GM12878 (cell line): ENCODE measurements around the gene CNGB1. TPM values are rescaled to one million over a fixed set of nuclear protein-coding genes. Genes with fewer than 3 reads are reported as not detected.

Source experiments
- ATAC-seq: fragments of 200-7000 bp; cut with Tn5 transposase; 3 replicates; pipeline ENCODE4 v1.9.1; 2020; ENCODE audit warnings: mild to moderate bottlenecking, moderate library complexity
- BruUV-seq: library from RNA; stranded (reverse); fragments of 400-500 nt; replicated peaks from 2 replicates; lab custom pipeline; 2021; lab: Mats Ljungman, UMichigan
- CTCF ChIA-PET: fragments of 300-600 bp; sonication (Branson Sonifier 250); formaldehyde crosslinking; extraction: SDS; loops from one replicate; lab custom pipeline; 2021; ENCODE audit warnings: inconsistent platforms; lab: Yijun Ruan, JAX
- POLR2A ChIA-PET: fragments of 350-600 bp; formaldehyde crosslinking; extraction: SDS; loops from one replicate; lab custom pipeline; 2021; ENCODE audit warnings: inconsistent platforms; lab: Charles Lee
- RAD21 ChIA-PET: fragments of 300-600 bp; sonication (Branson Sonifier 250); formaldehyde crosslinking; loops from one replicate; lab custom pipeline; 2023; ENCODE audit warnings: antibody characterized with exemption; ENCODE audit not compliant: unreplicated experiment; lab: Charles Lee
- SMC1A ChIA-PET: fragments of 300-600 bp; sonication (Branson Sonifier 250); formaldehyde crosslinking; loops from one replicate; lab custom pipeline; 2023; ENCODE audit not compliant: unreplicated experiment, uncharacterized antibody; lab: Charles Lee
- DNase-seq: peaks from one replicate; pipeline ENCODE4 v3.0.0-alpha.2; 2011; ENCODE audit warnings: low read depth, low spot score
- FAIRE-seq: peaks from 3 replicates; lab custom pipeline; 2011; peaks lifted over from hg19 to GRCh38; lab: Jason Lieb, UNC
- H2AFZ ChIP-seq: 2 replicates; pipeline ENCODE4 v1.6.0; 2011; ENCODE audit warnings: low read depth, low read length, control low read depth; ENCODE audit not compliant: control insufficient read depth
- H3K27ac ChIP-seq: 2 replicates; pipeline ENCODE4 v1.5.1; 2011; ENCODE audit warnings: control low read depth; ENCODE audit not compliant: control insufficient read depth, insufficient read depth
- H3K27me3 ChIP-seq, 2 experiments: replicated peaks in 1 of 2; 2 replicates each; pipeline versions ENCODE4 v1.6.0 to v1.6.1; 2011; ENCODE audit warnings: low read length in 1 of 2; ENCODE audit not compliant: control insufficient read depth in 2 of 2, insufficient read depth in 2 of 2
- H3K36me3 ChIP-seq, 2 experiments: 2 replicates each; pipeline ENCODE4 v1.5.1; 2011; ENCODE audit warnings: low read length in 1 of 2; ENCODE audit not compliant: control insufficient read depth in 2 of 2, insufficient read depth in 2 of 2
- H3K4me1 ChIP-seq: 2 replicates; pipeline ENCODE4 v1.6.1; 2011; ENCODE audit warnings: mild to moderate bottlenecking, low read length, moderate library complexity, mixed read lengths; ENCODE audit not compliant: control insufficient read depth, insufficient read depth
- H3K4me2 ChIP-seq: 2 replicates; pipeline ENCODE4 v1.6.0; 2011; ENCODE audit warnings: control low read depth; ENCODE audit not compliant: control insufficient read depth, insufficient read depth
- H3K4me3 ChIP-seq: fragments of 200-600 bp; sonication (generic); 2 replicates; pipeline ENCODE4 v1.5.1; 2016
- H3K79me2 ChIP-seq: 2 replicates; pipeline ENCODE4 v1.6.0; 2011; ENCODE audit warnings: low read length; ENCODE audit not compliant: control insufficient read depth, insufficient read depth
- H3K9ac ChIP-seq: 2 replicates; pipeline ENCODE4 v1.8.0; 2011; ENCODE audit warnings: low read length, control low read depth, mixed read lengths; ENCODE audit not compliant: control insufficient read depth, insufficient read depth
- H3K9me3 ChIP-seq: replicated peaks from 3 replicates; pipeline ENCODE4 v1.5.1; 2011; ENCODE audit warnings: mild to moderate bottlenecking, low read length; ENCODE audit not compliant: control insufficient read depth, insufficient read depth
- H4K20me1 ChIP-seq: 2 replicates; pipeline ENCODE4 v1.6.0; 2011; ENCODE audit not compliant: control insufficient read depth, insufficient read depth
- ATF3 ChIP-seq: IDR thresholded peaks from 2 replicates; pipeline ENCODE4 v1.6.1; 2011; ENCODE audit warnings: low read depth, mild to moderate bottlenecking, low read length, moderate library complexity, borderline replicate concordance; ENCODE audit errors: extremely low read depth
- CBX3 ChIP-seq: fragments of 200-600 bp; sonication (generic); IDR thresholded peaks from 2 replicates; pipeline ENCODE4 v1.6.1; 2016; ENCODE audit warnings: low read depth, borderline replicate concordance
- CUX1 ChIP-seq: IDR thresholded peaks from 2 replicates; pipeline ENCODE4 v1.6.1; 2012; ENCODE audit warnings: improper control_type of control experiment, low read depth, low read length; ENCODE audit not compliant: insufficient replicate concordance
- KDM1A ChIP-seq: fragments of 200-600 bp; sonication (generic); IDR thresholded peaks from 2 replicates; pipeline ENCODE4 v1.6.1; 2016; ENCODE audit warnings: borderline replicate concordance
- LARP7 ChIP-seq: fragments of 450-650 bp; IDR thresholded peaks from 2 replicates; pipeline ENCODE4 v1.6.1; 2017; ENCODE audit warnings: mild to moderate bottlenecking
- NR2C2 ChIP-seq: IDR thresholded peaks from 2 replicates; pipeline ENCODE4 v1.6.1; 2011; ENCODE audit warnings: borderline replicate concordance, low read depth; ENCODE audit not compliant: control insufficient read depth, insufficient read length
- POU2F2 ChIP-seq: IDR thresholded peaks from 3 replicates; pipeline ENCODE4 v1.6.1; 2011; ENCODE audit warnings: low read depth, mild to moderate bottlenecking, low read length, borderline replicate concordance
- RAD51 ChIP-seq: fragments of 450-650 bp; IDR thresholded peaks from 2 replicates; pipeline ENCODE4 v1.6.1; 2016; ENCODE audit warnings: moderate library complexity, mild to moderate bottlenecking, inconsistent platforms
- RCOR1 ChIP-seq: conservative IDR thresholded peaks from 2 replicates; pipeline ENCODE4 v1.6.1; 2012; ENCODE audit warnings: low read depth, low read length, improper control_type of control experiment
- SMAD5 ChIP-seq: IDR thresholded peaks from 2 replicates; pipeline ENCODE4 v1.6.1; 2016; ENCODE audit warnings: antibody characterized with exemption, low read depth
- TARDBP ChIP-seq: IDR thresholded peaks from 2 replicates; pipeline ENCODE4 v1.6.1; 2016; ENCODE audit warnings: borderline replicate concordance
- TCF3 ChIP-seq: IDR thresholded peaks from 2 replicates; pipeline ENCODE4 v1.6.1; 2012; ENCODE audit warnings: low read depth, mild to moderate bottlenecking, low read length, borderline replicate concordance; ENCODE audit not compliant: insufficient read depth
- YBX1 ChIP-seq: fragments of 450-650 bp; IDR thresholded peaks from 2 replicates; pipeline ENCODE4 v1.6.1; 2016; ENCODE audit warnings: antibody characterized with exemption
- ZBED1 ChIP-seq: IDR thresholded peaks from 2 replicates; pipeline ENCODE4 v1.6.1; 2016; ENCODE audit warnings: borderline replicate concordance
- WGBS: methylation state at CpG from one replicate; pipeline ENCODE4 v1.1.6; 2016; ENCODE audit warnings: low lambda C conversion rate; ENCODE audit not compliant: insufficient replicate concordance, insufficient coverage; ENCODE audit errors: missing lambda C conversion rate; 5-methylcytosine and 5-hydroxymethylcytosine counted together
- in situ Hi-C: fragments of 300-500 bp; cut with MboI; formaldehyde crosslinking; loops from 9 replicates; pipeline ENCODE4 v1.14.3; 2018; ENCODE audit warnings: mixed read lengths
- intact Hi-C: fragments of 100-400 bp; cut with micrococcal nuclease; formaldehyde crosslinking; loops from one replicate; pipeline ENCODE4 v1.14.2; 2022; ENCODE audit not compliant: unreplicated experiment
- polyA plus RNA-seq, 11 experiments: library from polyadenylated mRNA; depleted of rRNA in 4 of 11; unstranded in 6 of 11; stranded (reverse) in 5 of 11; fragments of >200 nt; fragmentation: Nextera tagmentation in 4 of 11; fragmentation: Illumina TruSeq in 1 of 11; extraction: Ambion mirVana in 4 of 11; extraction: Trizol in 1 of 11; gene quantifications; 1 replicate in 1 of 11; 2 replicates in 10 of 11; pipeline versions ENCODE4 v1.2.1 to v1.2.3, GENCODE V29; 2011 to 2016; ENCODE audit warnings: inconsistent platforms in 2 of 11, missing spikeins in 2 of 11, low read depth in 1 of 11
- total RNA-seq, 4 experiments: library from RNA; depleted of rRNA in 3 of 4; stranded (reverse); fragments of >200 nt in 3 of 4; fragmentation: Illumina TruSeq in 1 of 4; extraction: Trizol in 1 of 4; gene quantifications; 2 replicates each; pipeline versions ENCODE4 v1.2.1 to v1.2.3, GENCODE V29; 2013 to 2021

Gene CNGB1
- total and polyA plus RNA-seq, 10 of the 15 experiments (the other 5 are each of a cell fraction or from before 2014, with no cell fraction given), result 0.03 TPM; not detected in 9

GRCh38 chr16:57842601-57843000 is 128.3 kb downstream of the CNGB1 start (continued):
- TF ChIP-seq TARDBP, result no peak

- in situ Hi-C loops, result no loop called here
Observed at GRCh38 chr16:57840833-57841232, 130.1 kb downstream of the CNGB1 start.

GRCh38 chr16:57838161-57838560 is 132.8 kb downstream of the CNGB1 start:
- no peak for ATAC-seq
- Histone ChIP-seq H3K27ac (no peak overlapping the region), H3K79me2 (no peaks in the 10 kb centered on the region), H3K4me1 (no peaks in the 10 kb centered on the region), H3K4me2 (no peak overlapping the region), H3K9me3 (no peaks in the 10 kb centered on the region), H3K27me3 (peaks cover 0 to 1% of the 10 kb centered on the region in 2 experiments; a peak in 2 of 4 replicates), H3K4me3 (no peak overlapping the region), H4K20me1 (no peaks in the 10 kb centered on the region), H3K36me3 (no peaks in the 10 kb centered on the region), H2AFZ (no peak overlapping the region), H3K9ac (no peak overlapping the region)
- CTCF ChIA-PET, result no interaction called here
- intact Hi-C loops, result no loop called here
- no peak for FAIRE-seq
- SMC1A ChIA-PET, result interaction anchor here (1.1 kb wide), 1 partner anchor 43 kb away, joined by 3 read pairs; no protein-coding TSS in a partner anchor
- in situ Hi-C loops, result no loop called here
- POLR2A ChIA-PET, result no interaction called here
- BruUV-seq, result no TSS peak
- DNase-seq, result no peak
- RAD21 ChIA-PET, result no interaction called here
- WGBS, result 43% methylated on average over 13 of the region's 13 CpGs
- TF ChIP-seq ATF3 (no peak), YBX1 (no peak), SMAD5 (no peak), POU2F2 (no peak), RCOR1 (no peak), RAD51 (no peak), CUX1 (no peak), CBX3 (no peak)

More at GRCh38 chr16:57840833-57841232, 130.1 kb downstream of the CNGB1 start:
- ChIA-PET CTCF (interaction anchor here (0.7 kb wide), 1 partner anchor 58 kb away, joined by 3 read pairs; no protein-coding TSS in a partner anchor), RAD21 (no interaction called here), SMC1A (no interaction called here)
- no peak overlapping the region for H3K9ac ChIP-seq
- no peak overlapping the region for H2AFZ ChIP-seq
- ATAC-seq, result no peak
- no peaks in the 10 kb centered on the region for H3K79me2 ChIP-seq
- WGBS, result 37% methylated on average over 8 of the region's 8 CpGs
- H3K4me3 ChIP-seq, result no peak overlapping the region
- peaks cover 0 to 1% of the 10 kb centered on the region in 2 experiments; a peak in 2 of 4 replicates for H3K27me3 ChIP-seq
- no peak for DNase-seq
- no peak overlapping the region for H3K27ac ChIP-seq
- FAIRE-seq, result no peak
- H3K4me2 ChIP-seq, result no peak overlapping the region
- H3K36me3 ChIP-seq, result no peaks in the 10 kb centered on the region
- no peaks in the 10 kb centered on the region for H4K20me1 ChIP-seq
- no peaks in the 10 kb centered on the region for H3K4me1 ChIP-seq
- no TSS peak for BruUV-seq
- intact Hi-C loops, result no loop called here
- H3K9me3 ChIP-seq, result no peaks in the 10 kb centered on the region
- TF ChIP-seq TCF3, result no peak
- TF ChIP-seq KDM1A, result no peak
- TF ChIP-seq LARP7, result no peak
- TF ChIP-seq ZBED1, result no peak
- TF ChIP-seq NR2C2, result no peak
- TF ChIP-seq, all 136 proteins: peak for 0
- POLR2A ChIA-PET, result no interaction called here
